ELF-1 (cell line): Measurements from ENCODE around the gene SLC8A1.

Experiments
- DNase-seq: peaks from one replicate; pipeline ENCODE4 v3.0.0-alpha.2; 2016; ENCODE audit warnings: low read depth, low spot score

SLC8A1 gene

GRCh38 chr2:40311026-40311425 lies 140.9 kb downstream of the SLC8A1 start:
- no peak for DNase-seq

GRCh38 chr2:40310303-40310702 lies 141.6 kb downstream of the SLC8A1 start:
- DNase-seq, result no peak

GRCh38 chr2:40304340-40304739 lies 147.6 kb downstream of the SLC8A1 start:
- peak; percentile 3 for DNase-seq

- no peak for DNase-seq
Measured at GRCh38 chr2:40303746-40304145, 148.1 kb downstream of the SLC8A1 start.

- no peak for DNase-seq
Measured at GRCh38 chr2:40302751-40303325, 149.1 kb downstream of the SLC8A1 start.

GRCh38 chr2:40300391-40300790 lies 151.5 kb downstream of the SLC8A1 start:
- peak; percentile 3 for DNase-seq

- peak; percentile 26 for DNase-seq
Measured at GRCh38 chr2:40299781-40300180, 152.1 kb downstream of the SLC8A1 start.

- DNase-seq, result no peak
Measured at GRCh38 chr2:40299173-40299572, 152.7 kb downstream of the SLC8A1 start.

- DNase-seq, result no peak
Measured at GRCh38 chr2:40298026-40298425, 153.9 kb downstream of the SLC8A1 start.

- DNase-seq, result no peak
Measured at GRCh38 chr2:40292291-40292690, 159.6 kb downstream of the SLC8A1 start.

- DNase-seq, result no peak
Measured at GRCh38 chr2:40289771-40290404, 162.0 kb downstream of the SLC8A1 start.

GRCh38 chr2:40287773-40288172 lies 164.1 kb downstream of the SLC8A1 start:
- peak; percentile 6 for DNase-seq

GRCh38 chr2:40287195-40287594 lies 164.7 kb downstream of the SLC8A1 start:
- DNase-seq, result no peak

GRCh38 chr2:40286721-40287120 lies 165.2 kb downstream of the SLC8A1 start:
- no peak for DNase-seq

- DNase-seq, result no peak
Measured at GRCh38 chr2:40285391-40285790, 166.5 kb downstream of the SLC8A1 start.

GRCh38 chr2:40284797-40285196 lies 167.1 kb downstream of the SLC8A1 start:
- DNase-seq, result no peak

- DNase-seq, result no peak
Measured at GRCh38 chr2:40283111-40283909, 168.6 kb downstream of the SLC8A1 start.

- no peak for DNase-seq
Measured at GRCh38 chr2:40282428-40282827, 169.5 kb downstream of the SLC8A1 start.

- DNase-seq, result peak; percentile 29
Measured at GRCh38 chr2:40281021-40281940, 170.6 kb downstream of the SLC8A1 start.

GRCh38 chr2:40279482-40279881 lies 172.4 kb downstream of the SLC8A1 start:
- no peak for DNase-seq

GRCh38 chr2:40279001-40279400 lies 172.9 kb downstream of the SLC8A1 start:
- no peak for DNase-seq

GRCh38 chr2:40276076-40276475 lies 175.8 kb downstream of the SLC8A1 start:
- no peak for DNase-seq
